Esophagus squamous epithelium (tissue), 5 donors: ENCODE data around the gene APOA4. TPM values are rescaled to one million over a fixed set of nuclear protein-coding genes. Genes with fewer than 3 reads are reported as not detected.

ENCODE experiments used
- DNase-seq: peaks from one replicate; lab custom pipeline; 2025; lab: John Stamatoyannopoulos, UW
- H3K27ac ChIP-seq, 4 donors: fragments of 200-600 bp; sonication (generic); one replicate each; pipeline ENCODE4 v1.5.1; 2016 to 2019; ENCODE audit warnings: mild to moderate bottlenecking in 1 of 4
- H3K27me3 ChIP-seq, 4 donors: fragments of 200-600 bp; sonication (generic); 1 replicate in 3 of 4; 2 replicates in 1 of 4; pipeline versions ENCODE4 v1.5.1 to v1.6.0; 2017 to 2021; ENCODE audit warnings: antibody characterized with exemption in 1 of 4
- H3K36me3 ChIP-seq, 3 donors: fragments of 200-600 bp; sonication (generic); one replicate each; pipeline ENCODE4 v1.5.1; 2016 to 2019
- H3K4me1 ChIP-seq, 3 donors: fragments of 200-600 bp; sonication (generic); one replicate each; pipeline ENCODE4 v1.5.1; 2017 to 2019
- H3K4me3 ChIP-seq, 4 donors: fragments of 200-600 bp; sonication (generic); 1 replicate in 3 of 4; 2 replicates in 1 of 4; pipeline ENCODE4 v1.5.1; 2016 to 2019; ENCODE audit warnings: mild to moderate bottlenecking in 2 of 4, moderate library complexity in 1 of 4
- H3K9me3 ChIP-seq, 3 donors: fragments of 200-600 bp; sonication (generic); one replicate each; pipeline ENCODE4 v1.5.1; 2016 to 2019
- POLR2A ChIP-seq, 4 donors: fragments of 450-650 bp; IDR thresholded peaks; one replicate each; pipeline ENCODE4 v1.6.1; 2017; ENCODE audit warnings: antibody characterized with exemption in 4 of 4, mild to moderate bottlenecking in 4 of 4, moderate library complexity in 3 of 4
- WGBS, 2 donors: methylation state at CpG; one replicate each; pipeline ENCODE4 v1.1.5; 2018; 5-methylcytosine and 5-hydroxymethylcytosine counted together
- intact Hi-C: fragments of 100-400 bp; cut with DNase I; formaldehyde crosslinking; loops from one replicate; pipeline ENCODE4 v1.15.0; 2022
- total RNA-seq, 4 donors: library from RNA; depleted of rRNA; stranded (reverse); fragments of >200 nt; gene quantifications; one replicate each; pipeline ENCODE4 v1.1.0, GENCODE V29; 2016
- TF ChIP-seq, protein P1 (sequence below), 6 experiments: fragments of 450-650 bp in 4 of 6; fragments of 200-600 bp in 2 of 6; sonication (generic) in 2 of 6; IDR thresholded peaks; one replicate each; pipeline ENCODE4 v1.5.1; 2016 to 2019; ENCODE audit warnings: antibody characterized with exemption in 6 of 6, mild to moderate bottlenecking in 4 of 6, moderate library complexity in 4 of 6
- donor health status: DM: yes; HTN: yes; CAD: no.

Gene APOA4
- total RNA-seq, 4 donors from 2014 or later, result not detected

DNA sequence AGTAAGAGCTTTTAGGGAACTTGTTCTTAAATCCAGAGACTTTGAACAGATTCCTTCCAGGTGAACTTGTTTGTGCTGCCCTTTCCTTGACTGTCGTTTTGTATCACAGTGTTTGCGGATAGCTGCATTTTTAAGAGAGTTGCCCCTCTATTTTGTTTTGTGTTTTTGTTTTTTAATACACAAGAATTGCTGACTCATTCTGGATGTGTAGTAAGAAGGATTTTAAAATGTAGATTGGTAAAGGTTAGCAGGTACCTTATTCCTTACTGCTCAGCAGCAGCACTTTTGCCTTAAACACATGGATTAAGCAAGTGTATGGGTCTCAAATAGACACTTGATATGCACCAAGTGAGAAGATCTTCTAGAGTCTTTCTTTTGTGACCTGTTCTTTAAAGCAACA, 22.5 kb downstream of the APOA4 start:
- Histone ChIP-seq H3K36me3 (no peaks in the 10 kb centered on the region), H3K4me3 (no peak overlapping the region), H3K27me3 (peaks cover 0 to 4% (median 0%) of the 10 kb centered on the region in 4 donors), H3K4me1 (no peaks in the 10 kb centered on the region), H3K27ac (no peak overlapping the region), H3K9me3 (no peaks in the 10 kb centered on the region)
- WGBS, 2 donors, result 91 to 93% methylated on average over 2 of the region's 2 CpGs
- TF ChIP-seq POLR2A (IDR thresholded peaks at IDR 0.05), result no peak
- TF ChIP-seq, protein P1, sequence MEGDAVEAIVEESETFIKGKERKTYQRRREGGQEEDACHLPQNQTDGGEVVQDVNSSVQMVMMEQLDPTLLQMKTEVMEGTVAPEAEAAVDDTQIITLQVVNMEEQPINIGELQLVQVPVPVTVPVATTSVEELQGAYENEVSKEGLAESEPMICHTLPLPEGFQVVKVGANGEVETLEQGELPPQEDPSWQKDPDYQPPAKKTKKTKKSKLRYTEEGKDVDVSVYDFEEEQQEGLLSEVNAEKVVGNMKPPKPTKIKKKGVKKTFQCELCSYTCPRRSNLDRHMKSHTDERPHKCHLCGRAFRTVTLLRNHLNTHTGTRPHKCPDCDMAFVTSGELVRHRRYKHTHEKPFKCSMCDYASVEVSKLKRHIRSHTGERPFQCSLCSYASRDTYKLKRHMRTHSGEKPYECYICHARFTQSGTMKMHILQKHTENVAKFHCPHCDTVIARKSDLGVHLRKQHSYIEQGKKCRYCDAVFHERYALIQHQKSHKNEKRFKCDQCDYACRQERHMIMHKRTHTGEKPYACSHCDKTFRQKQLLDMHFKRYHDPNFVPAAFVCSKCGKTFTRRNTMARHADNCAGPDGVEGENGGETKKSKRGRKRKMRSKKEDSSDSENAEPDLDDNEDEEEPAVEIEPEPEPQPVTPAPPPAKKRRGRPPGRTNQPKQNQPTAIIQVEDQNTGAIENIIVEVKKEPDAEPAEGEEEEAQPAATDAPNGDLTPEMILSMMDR (IDR thresholded peaks at IDR 0.05), result no peak
- no peak for DNase-seq
- intact Hi-C loops, result no loop called here

DNA sequence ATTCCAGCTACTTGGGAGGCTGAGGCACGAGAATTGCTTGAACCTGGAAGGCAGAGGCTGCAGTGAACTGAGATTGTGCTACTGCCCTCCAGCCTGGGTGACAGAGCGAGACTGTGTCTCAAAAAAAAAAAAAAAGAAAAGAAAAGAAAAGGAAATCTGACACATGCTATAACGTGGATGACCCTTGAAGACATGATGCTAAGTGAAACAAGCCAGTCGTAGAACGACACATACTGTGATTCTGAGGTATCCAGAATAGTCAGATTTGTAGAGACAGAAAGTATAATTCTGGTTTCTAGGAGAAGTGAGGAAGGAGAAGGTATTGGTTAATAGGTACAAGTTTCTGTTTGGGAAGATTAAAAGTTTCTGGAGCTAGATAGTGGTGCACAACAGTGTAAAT, 24.7 kb downstream of the APOA4 start:
- peaks cover 0 to 4% (median 0%) of the 10 kb centered on the region in 4 donors for H3K27me3 ChIP-seq
- H3K4me3 ChIP-seq, result no peak overlapping the region
- H3K36me3 ChIP-seq, result no peaks in the 10 kb centered on the region
- no peak for DNase-seq
- WGBS, 2 donors, result 56 to 73% methylated on average over 4 to 5 of the region's 5 CpGs
- no peaks in the 10 kb centered on the region for H3K9me3 ChIP-seq
- intact Hi-C loops, result loop anchor here (5.0 kb wide), 1 partner anchor 309 kb away; no protein-coding TSS in a partner anchor
- no peak for TF ChIP-seq POLR2A (IDR thresholded peaks at IDR 0.05)
- TF ChIP-seq, protein P1 (IDR thresholded peaks at IDR 0.05), result no peak
- no peaks in the 10 kb centered on the region for H3K4me1 ChIP-seq
- no peak overlapping the region for H3K27ac ChIP-seq

DNA sequence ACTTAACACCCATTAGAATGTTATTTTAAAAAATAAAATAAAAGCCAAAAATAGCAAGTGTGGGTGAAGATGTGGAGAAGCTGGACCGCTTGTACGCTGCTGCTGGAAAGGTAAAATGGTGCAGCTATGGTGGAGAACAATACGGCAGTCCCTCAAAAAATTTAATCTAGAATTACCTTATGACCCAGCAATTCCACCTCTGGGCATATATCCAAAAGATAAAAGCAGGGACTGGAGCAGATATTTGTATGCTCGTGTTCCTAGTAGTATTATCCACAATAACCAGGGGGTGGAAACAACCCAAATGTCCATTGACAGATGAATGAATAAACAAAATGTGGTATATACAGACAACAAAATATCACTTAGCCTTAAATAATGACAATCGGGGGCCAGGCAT, 25.3 kb downstream of the APOA4 start:
- TF ChIP-seq POLR2A (IDR thresholded peaks at IDR 0.05), result no peak
- TF ChIP-seq, protein P1 (IDR thresholded peaks at IDR 0.05), result no peak
- intact Hi-C loops, result loop anchor here (5.0 kb wide), 1 partner anchor 309 kb away; no protein-coding TSS in a partner anchor
- no peak overlapping the region for H3K27ac ChIP-seq
- H3K4me1 ChIP-seq, result no peaks in the 10 kb centered on the region
- peaks cover 0 to 4% (median 0%) of the 10 kb centered on the region in 4 donors for H3K27me3 ChIP-seq
- H3K36me3 ChIP-seq, result no peaks in the 10 kb centered on the region
- no peak overlapping the region for H3K4me3 ChIP-seq
- WGBS, 2 donors, result 90 to 92% methylated on average over 5 of the region's 5 CpGs
- no peak for DNase-seq
- no peaks in the 10 kb centered on the region for H3K9me3 ChIP-seq

DNA sequence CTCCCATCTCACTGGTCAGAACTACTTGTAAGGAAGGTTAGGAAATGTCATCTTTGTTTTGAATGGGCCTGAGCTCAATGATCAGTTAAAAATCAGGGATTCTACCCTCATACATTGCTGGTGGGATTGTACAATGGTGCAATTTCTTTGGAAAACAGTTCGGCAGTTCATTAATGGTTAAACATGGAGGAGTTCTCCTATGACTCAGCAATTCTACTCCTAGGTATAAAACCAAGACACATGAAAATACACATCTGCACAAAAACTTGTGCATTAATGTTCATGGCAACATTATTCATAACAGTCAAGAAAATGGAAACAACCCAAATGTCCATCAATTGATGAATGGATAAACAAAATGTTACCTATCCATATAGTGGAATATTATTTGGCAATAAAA, 26.6 kb downstream of the APOA4 start:
- Histone ChIP-seq H3K27ac (no peak overlapping the region), H3K9me3 (no peaks in the 10 kb centered on the region), H3K4me1 (peaks cover under 1 to 4% (median 2%) of the 10 kb centered on the region in 3 donors), H3K36me3 (no peaks in the 10 kb centered on the region), H3K4me3 (no peak overlapping the region), H3K27me3 (peaks cover 0 to 4% (median 0%) of the 10 kb centered on the region in 4 donors)
- 78 to 80% methylated on average over 1 of the region's 1 CpG for WGBS, 2 donors
- no peak for TF ChIP-seq POLR2A (IDR thresholded peaks at IDR 0.05)
- TF ChIP-seq, protein P1 (IDR thresholded peaks at IDR 0.05), result no peak
- intact Hi-C loops, result loop anchor here (5.0 kb wide), 1 partner anchor 311 kb away; no protein-coding TSS in a partner anchor
- DNase-seq, result no peak

DNA sequence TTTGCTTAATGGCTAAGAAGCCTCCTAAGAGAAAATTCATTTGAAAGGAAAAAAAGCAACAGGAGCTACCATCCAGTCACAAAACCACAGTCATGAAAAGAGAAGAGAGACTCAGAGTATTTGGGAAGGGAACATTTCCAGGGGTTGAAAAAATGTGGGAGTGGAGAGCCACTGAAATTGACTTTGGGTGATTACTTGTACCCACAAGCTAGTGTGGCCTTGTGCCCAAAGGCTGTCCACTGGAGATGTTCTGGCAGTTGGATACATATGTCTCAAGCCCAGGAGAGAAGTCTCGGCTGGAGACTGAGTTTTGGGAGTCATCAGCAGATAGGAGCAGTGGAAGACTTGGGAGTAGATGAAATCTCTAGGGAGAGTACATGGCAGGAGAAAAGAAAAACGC, 28.3 kb downstream of the APOA4 start:
- H3K4me3 ChIP-seq, result no peak overlapping the region
- H3K27ac ChIP-seq, result no peak overlapping the region
- peaks cover 5 to 10% (median 7%) of the 10 kb centered on the region in 3 donors for H3K4me1 ChIP-seq
- 72 to 78% methylated on average over 2 of the region's 2 CpGs for WGBS, 2 donors
- intact Hi-C loops, result loop anchor here (5.0 kb wide), 1 partner anchor 312 kb away; no protein-coding TSS in a partner anchor
- no peaks in the 10 kb centered on the region for H3K36me3 ChIP-seq
- no peaks in the 10 kb centered on the region for H3K9me3 ChIP-seq
- H3K27me3 ChIP-seq, result peaks cover 0 to 15% (median 0%) of the 10 kb centered on the region in 4 donors
- TF ChIP-seq POLR2A (IDR thresholded peaks at IDR 0.05), result no peak
- TF ChIP-seq, protein P1 (IDR thresholded peaks at IDR 0.05), result no peak
- DNase-seq, result no peak
